ENCODE data around the gene OR52D1. TPM values are rescaled to one million over a fixed set of nuclear protein-coding genes. Genes with fewer than 3 reads are reported as not detected.

OR52D1 gene
- total RNA-seq, 1 donor from 2014 or later = not detected

GRCh38 chr11:5509803-5510202 is 21.3 kb downstream of the OR52D1 start, which contains the start of gene UBQLN3:
Gene UBQLN3 (minus strand): TSS chr11:5509957. CDS start chr11:5509558, 399 bp downstream.
- no peak for DNase-seq (ENCODE audit: low read depth in 2 of 2)

DNA sequence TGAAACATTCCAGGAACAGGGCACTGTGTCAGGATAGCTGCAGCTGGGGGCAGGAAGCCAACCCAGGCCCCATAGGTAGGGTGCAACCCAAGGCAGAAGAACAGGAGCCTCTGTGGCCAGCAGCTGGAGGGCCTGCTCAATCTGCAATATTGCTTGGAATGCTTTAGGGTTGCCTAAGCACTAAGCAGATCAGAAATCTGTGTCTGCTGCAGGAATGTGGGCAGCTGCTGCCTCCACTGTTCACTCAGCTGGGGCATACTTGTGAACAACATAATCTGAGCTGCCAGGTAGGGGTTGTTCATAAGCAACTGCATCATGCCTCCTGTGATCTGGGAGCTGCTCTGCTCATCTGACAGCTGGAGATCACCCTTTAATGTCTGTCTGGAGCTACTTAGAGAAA is 26.4 kb downstream of the OR52D1 start:
- no peak for DNase-seq (ENCODE audit: low read depth in 2 of 2)

- no peak for DNase-seq (ENCODE audit: low read depth in 2 of 2)
Measured at GRCh38 chr11:5516599-5516998, 28.1 kb downstream of the OR52D1 start, which contains the start of gene UBQLNL. Gene UBQLNL (minus strand): TSS chr11:5516699. CDS start chr11:5516441, 258 bp downstream.

DNA sequence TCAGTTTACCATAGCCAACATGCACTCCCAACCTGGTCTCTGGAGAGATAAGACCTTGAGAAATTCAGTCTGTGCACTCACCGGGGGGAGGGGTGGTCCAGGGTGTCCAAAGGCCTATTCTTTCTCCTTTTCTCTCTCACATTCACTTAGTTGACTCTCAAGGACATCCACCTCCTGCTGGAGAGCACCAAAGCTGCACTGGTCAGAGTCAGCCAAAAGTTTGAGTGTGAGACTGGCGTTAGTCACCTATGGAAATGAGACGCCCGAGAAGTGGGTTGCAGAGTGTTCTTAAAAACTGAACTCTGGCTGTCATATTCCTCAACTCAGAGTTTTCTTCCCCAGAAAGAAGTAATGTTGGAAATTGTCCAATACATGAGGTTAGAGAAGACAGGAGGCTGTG is 33.1 kb downstream of the OR52D1 start:
- no peak for DNase-seq (ENCODE audit: low read depth in 2 of 2)

GRCh38 chr11:5522308-5522707 is 33.8 kb downstream of the OR52D1 start:
- DNase-seq (ENCODE audit: low read depth in 2 of 2) = no peak

DNA sequence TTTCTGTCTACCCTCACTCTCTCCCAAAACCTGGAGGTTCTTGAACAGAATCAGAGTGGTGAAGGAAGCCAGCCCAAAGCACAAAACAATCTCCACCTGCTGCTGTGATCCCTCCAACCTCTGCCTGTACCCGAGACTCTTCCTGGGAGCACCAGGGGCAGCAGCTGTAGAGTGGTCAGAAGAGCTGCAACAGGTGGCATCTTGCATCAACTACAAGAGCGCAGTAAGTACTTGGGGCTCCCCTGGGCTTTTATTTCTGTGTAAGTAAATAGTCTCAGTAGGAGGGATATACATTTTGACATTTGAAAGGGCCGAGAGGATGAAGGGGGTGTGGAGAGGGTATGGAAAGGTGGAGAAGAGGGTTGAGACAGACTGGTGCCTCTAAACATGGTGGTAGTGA is 36.3 kb downstream of the OR52D1 start:
- DNase-seq (ENCODE audit: low read depth in 2 of 2) = no peak

DNA sequence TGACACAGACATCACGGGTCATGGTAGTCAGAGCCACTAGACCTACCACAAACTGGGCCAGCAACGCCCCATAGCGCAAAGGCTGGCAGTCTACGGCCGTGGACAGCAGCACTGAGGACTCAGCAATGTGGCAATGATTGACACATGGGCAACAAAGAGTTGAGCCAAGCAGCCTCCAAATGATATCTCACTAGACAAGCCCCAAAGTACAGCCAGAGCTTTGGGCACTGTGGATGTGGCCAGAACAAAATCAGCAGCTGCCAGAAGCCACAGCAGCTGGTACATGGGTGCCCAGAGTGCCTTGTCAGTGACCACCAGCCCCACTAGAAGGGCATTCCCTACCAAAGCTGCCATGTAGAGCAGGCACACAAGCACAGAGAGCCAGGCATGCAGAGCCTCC is 39.2 kb downstream of the OR52D1 start:
- no peak for DNase-seq (ENCODE audit: low read depth in 2 of 2)

GRCh38 chr11:5528495-5528894 is 40.0 kb downstream of the OR52D1 start:
- DNase-seq (ENCODE audit: low read depth in 2 of 2) = no peak

DNA sequence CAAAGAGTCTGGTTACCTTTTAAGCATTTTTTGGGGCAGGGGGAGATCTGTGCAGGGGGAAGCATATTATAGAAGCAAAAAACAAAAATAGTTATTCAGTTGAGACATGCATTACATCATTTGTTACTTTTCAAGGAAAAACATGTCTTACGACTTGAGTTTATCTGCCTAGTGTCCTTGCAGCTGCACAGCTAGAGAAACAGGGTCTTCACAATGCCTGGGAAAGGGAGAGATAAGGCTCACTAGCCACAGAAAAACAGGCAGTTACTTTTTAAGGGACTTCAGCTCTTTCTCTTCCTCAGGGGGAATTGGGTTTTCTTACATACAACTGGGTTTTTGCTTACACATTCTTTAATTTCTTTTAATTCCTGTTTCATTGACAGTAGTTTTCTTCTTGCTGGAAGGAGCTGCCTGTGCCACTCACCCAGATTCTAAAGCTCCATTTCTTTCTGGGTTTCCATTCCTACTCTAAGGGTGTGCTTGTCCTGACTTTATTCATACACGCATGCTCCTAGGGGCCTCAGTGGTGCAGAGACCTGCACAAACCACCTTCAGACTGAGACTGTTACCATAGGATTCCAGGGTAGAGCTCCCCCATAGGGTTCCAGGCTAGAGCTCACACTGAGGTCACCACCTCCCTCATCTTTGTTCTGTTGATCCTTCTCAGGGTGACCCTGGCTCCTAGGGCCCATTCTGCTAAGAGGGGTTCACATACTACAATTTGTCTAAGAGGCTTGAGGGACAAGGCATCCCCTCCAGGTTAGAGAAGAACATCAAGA is 42.8 kb downstream of the OR52D1 start:
- DNase-seq (ENCODE audit: low read depth in 2 of 2) = no peak

DNA sequence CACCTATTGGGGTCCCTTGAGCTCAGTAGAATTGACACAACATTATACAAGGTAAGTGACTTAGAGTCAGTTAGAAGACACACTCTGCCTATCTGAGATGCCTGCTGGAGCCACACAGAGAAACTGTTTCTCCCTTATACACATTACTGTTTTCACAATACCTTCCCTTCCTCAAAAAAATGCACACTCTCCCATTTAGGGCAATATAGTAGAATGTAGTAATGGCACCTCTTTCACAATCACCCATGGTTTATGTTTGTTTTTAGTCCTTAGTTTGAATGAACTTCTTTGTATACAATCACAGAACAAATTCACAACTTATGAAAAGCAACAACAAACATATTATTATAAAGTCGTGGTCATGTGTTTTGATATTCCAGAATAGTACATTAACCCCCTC is 45.6 kb downstream of the OR52D1 start:
- DNase-seq (ENCODE audit: low read depth in 2 of 2) = no peak

DNA sequence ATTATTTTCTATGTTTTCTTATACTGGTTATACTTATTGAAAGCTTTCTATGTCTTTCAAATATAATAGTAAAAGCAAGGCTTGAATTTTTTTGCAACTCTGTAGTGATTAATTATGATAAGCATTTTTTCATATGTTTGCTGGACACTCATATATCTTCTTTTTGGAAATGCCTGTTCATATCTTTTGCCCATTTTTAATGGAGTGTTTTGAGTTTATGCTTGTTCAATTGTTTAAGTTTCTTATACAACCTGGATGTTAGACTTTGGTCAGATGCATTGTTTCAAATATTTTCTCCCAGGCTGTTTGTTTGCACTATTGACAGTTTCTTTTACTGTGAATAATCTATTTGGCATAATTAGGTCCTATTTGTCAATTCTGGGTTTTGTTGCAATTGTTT is 48.0 kb downstream of the OR52D1 start:
- DNase-seq (ENCODE audit: low read depth in 2 of 2) = no peak

Other genes starting within 250 kb of the OR52D1 start
- gene HBG1, start 238.8 kb upstream of the OR52D1 start, total RNA-seq = not detected in 2 replicates
- not detected in 2 replicates for gene HBG2, start 233.9 kb upstream of the OR52D1 start, total RNA-seq
- gene HBE1, start 218.7 kb upstream of the OR52D1 start, total RNA-seq = 0.22 TPM in 1 of 2 replicates, not detected in the other
- gene OR51B4, start 186.7 kb upstream of the OR52D1 start, total RNA-seq = not detected in 2 replicates
- gene OR51B2, start 164.4 kb upstream of the OR52D1 start, total RNA-seq = not detected in 2 replicates
- not detected in 2 replicates for gene OR51B5, start 145.2 kb upstream of the OR52D1 start, total RNA-seq
- gene OR51B6, start 137.2 kb upstream of the OR52D1 start, total RNA-seq = not detected in 2 replicates
- not detected in 2 replicates for gene OR51M1, start 104.9 kb upstream of the OR52D1 start, total RNA-seq
- not detected in 2 replicates for gene OR51Q1, start 66.6 kb upstream of the OR52D1 start, total RNA-seq
- not detected in 2 replicates for gene OR51I1, start 47.2 kb upstream of the OR52D1 start, total RNA-seq
- gene OR51I2, start 39.4 kb upstream of the OR52D1 start, total RNA-seq = not detected in 2 replicates
- gene UBQLN3, start 21.3 kb downstream of the OR52D1 start, total RNA-seq = not detected in 2 replicates
- under 0.01 TPM in 1 of 2 replicates, not detected in the other for gene UBQLNL, start 28.0 kb downstream of the OR52D1 start, total RNA-seq
- under 0.01 TPM in 1 of 2 replicates, not detected in the other for gene OR52H1, start 59.9 kb downstream of the OR52D1 start, total RNA-seq
- not detected in 2 replicates for gene OR52B6, start 92.2 kb downstream of the OR52D1 start, total RNA-seq
- 0.99 and 3.3 TPM in 2 replicates for gene TRIM6, start 108.0 kb downstream of the OR52D1 start, total RNA-seq
- 8.5 and 9.4 TPM in 2 replicates for gene TRIM34, start 136.3 kb downstream of the OR52D1 start, total RNA-seq
- 46.4 and 75.4 TPM in 2 replicates for gene TRIM5, start 196.4 kb downstream of the OR52D1 start, total RNA-seq
- 47.0 and 66.9 TPM in 2 replicates for gene TRIM22, start 201.1 kb downstream of the OR52D1 start, total RNA-seq
- gene OR56B1, start 247.8 kb downstream of the OR52D1 start, total RNA-seq = not detected in 2 replicates

Measured in lung microvascular endothelial cell (primary cell).